Activated T-helper 1 cell treated with anti-CD3 and anti-CD28 coated beads, Interleukin-12 subunit alpha, Interleukin-12 subunit beta, Interleukin-2, Interleukin-4 antibody, amounts not matched to agents 30 ng/mL and 10 ng/mL and 1 ng/mL, durations not matched to agents 14 hours and 24 hours and 36 hours (primary cell): ENCODE results near the gene TCF21. TPM values are rescaled to one million over a fixed set of nuclear protein-coding genes. Genes with fewer than 3 reads are reported as not detected.

Experiments used
- total RNA-seq: library from RNA; stranded (reverse); gene quantifications from 2 replicates; pipeline ENCODE4 v1.2.3, GENCODE V29; 2022

TCF21 gene
- total RNA-seq, 1 donor from 2014 or later = not detected

Other genes starting within 250 kb of the TCF21 start
- 40.5 and 42.2 TPM in 2 replicates for gene TBPL1, start 64.1 kb downstream of the TCF21 start, total RNA-seq
- gene SLC2A12, start 163.5 kb downstream of the TCF21 start, total RNA-seq = 0.05 TPM in 1 of 2 replicates, not detected in the other